Common myeloid progenitor, CD34-positive (primary cell): ENCODE measurements around the gene KCNG4.

Experiments
- CTCF ChIA-PET: fragments of 350-600 bp; sonication (Branson Sonifier 250); formaldehyde crosslinking; loops from one replicate; lab custom pipeline; 2021; ENCODE audit warnings: antibody characterized with exemption; lab: Charles Lee
- POLR2A ChIA-PET: fragments of 350-600 bp; sonication (Branson Sonifier 250); formaldehyde crosslinking; loops from one replicate; lab custom pipeline; 2021; ENCODE audit warnings: antibody characterized with exemption; lab: Charles Lee
- DNase-seq, 3 donors: peaks; one replicate each; pipeline versions ENCODE4 v3.0.0 to v3.0.0-alpha.2; 2013
- H3K27ac ChIP-seq, 2 experiments: 1 replicate in 1 of 2; 2 replicates in 1 of 2; pipeline ENCODE4 v1.7.0; 2013; ENCODE audit warnings: inconsistent platforms in 2 of 2, low read length in 2 of 2, mild to moderate bottlenecking in 2 of 2, low read depth in 1 of 2, moderate library complexity in 1 of 2; ENCODE audit not compliant: severe bottlenecking in 2 of 2, insufficient read depth in 1 of 2, poor library complexity in 1 of 2
- H3K27me3 ChIP-seq, 5 experiments: replicated peaks in 2 of 5; 1 replicate in 3 of 5; 2 replicates in 2 of 5; pipeline versions ENCODE4 v1.6.1 to v1.7.0; 2013; ENCODE audit warnings: low read length in 4 of 5, mild to moderate bottlenecking in 2 of 5, moderate library complexity in 2 of 5, inconsistent platforms in 1 of 5; ENCODE audit not compliant: insufficient read depth in 5 of 5, control insufficient read depth in 4 of 5
- H3K36me3 ChIP-seq, 4 experiments: 1 replicate in 2 of 4; 2 replicates in 2 of 4; pipeline versions ENCODE4 v1.6.1 to v1.7.0; 2013; ENCODE audit warnings: low read length in 3 of 4, control low read depth in 1 of 4, mild to moderate bottlenecking in 1 of 4; ENCODE audit not compliant: control insufficient read depth in 4 of 4, insufficient read depth in 4 of 4
- H3K4me1 ChIP-seq, 4 experiments: 1 replicate in 3 of 4; 2 replicates in 1 of 4; pipeline versions ENCODE4 v1.6.1 to v1.7.1; 2013; ENCODE audit warnings: low read length in 3 of 4, mild to moderate bottlenecking in 3 of 4, control low read depth in 1 of 4, inconsistent platforms in 1 of 4, moderate library complexity in 1 of 4; ENCODE audit not compliant: control insufficient read depth in 4 of 4, insufficient read depth in 4 of 4; ENCODE audit errors: control extremely low read depth in 1 of 4
- H3K4me3 ChIP-seq, 7 experiments: 1 replicate in 4 of 7; 2 replicates in 3 of 7; pipeline versions ENCODE4 v1.5.1 to v1.7.0; 2013; ENCODE audit warnings: mild to moderate bottlenecking in 7 of 7, low read length in 6 of 7, moderate library complexity in 6 of 7, inconsistent platforms in 2 of 7, low read depth in 2 of 7, control low read depth in 1 of 7; ENCODE audit not compliant: insufficient read depth in 4 of 7, control insufficient read depth in 1 of 7; ENCODE audit errors: extremely low read depth in 1 of 7
- H3K9me3 ChIP-seq, 5 experiments: 1 replicate in 4 of 5; 2 replicates in 1 of 5; pipeline versions ENCODE4 v1.6.1 to v1.7.1; 2013; ENCODE audit warnings: low read length in 4 of 5, mild to moderate bottlenecking in 2 of 5, inconsistent platforms in 1 of 5, low read depth in 1 of 5, moderate library complexity in 1 of 5; ENCODE audit not compliant: control insufficient read depth in 4 of 5, insufficient read depth in 2 of 5; ENCODE audit errors: control extremely low read depth in 1 of 5
- WGBS: methylation state at CpG from one replicate; pipeline ENCODE4 v1.1.5; 2013; ENCODE audit not compliant: insufficient coverage; 5-methylcytosine and 5-hydroxymethylcytosine counted together

KCNG4 gene

GRCh38 chr16:84229471-84229870 lies 10.3 kb downstream of the KCNG4 start:
- 98% methylated on average over 10 of the region's 11 CpGs for WGBS
- H3K36me3 ChIP-seq: no peaks in the 10 kb centered on the region
- no peaks in the 10 kb centered on the region for H3K9me3 ChIP-seq
- H3K4me3 ChIP-seq: no peak overlapping the region
- POLR2A ChIA-PET: no interaction called here
- DNase-seq: no peak
- no peak overlapping the region for H3K27ac ChIP-seq
- CTCF ChIA-PET: interaction anchor here (0.9 kb wide), 1 partner anchor 8 kb away, joined by 4 read pairs; no protein-coding TSS in a partner anchor
- peaks cover 0 to 9% (median 7%) of the 10 kb centered on the region in 4 experiments for H3K4me1 ChIP-seq
- peaks cover 0 to 20% (median 7%) of the 10 kb centered on the region in 5 experiments for H3K27me3 ChIP-seq

- ChIA-PET POLR2A (no interaction called here), CTCF (no interaction called here)
- WGBS: 4% methylated on average over 7 of the region's 18 CpGs
- H3K27ac ChIP-seq: no peak overlapping the region
- H3K36me3 ChIP-seq: no peaks in the 10 kb centered on the region
- H3K4me3 ChIP-seq: no peak overlapping the region
- H3K27me3 ChIP-seq: peaks cover 0 to 17% (median 7%) of the 10 kb centered on the region in 5 experiments
- peak; percentile 7 to 46 (median 29) for DNase-seq
- H3K4me1 ChIP-seq: peaks cover 0 to 9% (median 7%) of the 10 kb centered on the region in 4 experiments
- H3K9me3 ChIP-seq: no peaks in the 10 kb centered on the region
Observed at GRCh38 chr16:84228256-84228838, 11.5 kb downstream of the KCNG4 start.

- no peak for DNase-seq
- POLR2A ChIA-PET: interaction anchor here (0.7 kb wide), 1 partner anchor 1136 kb away, joined by 6 read pairs; no protein-coding TSS in a partner anchor
- H3K9me3 ChIP-seq: no peaks in the 10 kb centered on the region
- H3K4me3 ChIP-seq: no peak overlapping the region
- peaks cover 0 to 9% (median 7%) of the 10 kb centered on the region in 4 experiments for H3K4me1 ChIP-seq
- peaks cover 0 to 13% (median 7%) of the 10 kb centered on the region in 5 experiments for H3K27me3 ChIP-seq
- WGBS: 94% methylated on average over 5 of the region's 6 CpGs
- no peak overlapping the region for H3K27ac ChIP-seq
- H3K36me3 ChIP-seq: no peaks in the 10 kb centered on the region
- CTCF ChIA-PET: no interaction called here
Observed at GRCh38 chr16:84227548-84227947, 12.3 kb downstream of the KCNG4 start.

DNA sequence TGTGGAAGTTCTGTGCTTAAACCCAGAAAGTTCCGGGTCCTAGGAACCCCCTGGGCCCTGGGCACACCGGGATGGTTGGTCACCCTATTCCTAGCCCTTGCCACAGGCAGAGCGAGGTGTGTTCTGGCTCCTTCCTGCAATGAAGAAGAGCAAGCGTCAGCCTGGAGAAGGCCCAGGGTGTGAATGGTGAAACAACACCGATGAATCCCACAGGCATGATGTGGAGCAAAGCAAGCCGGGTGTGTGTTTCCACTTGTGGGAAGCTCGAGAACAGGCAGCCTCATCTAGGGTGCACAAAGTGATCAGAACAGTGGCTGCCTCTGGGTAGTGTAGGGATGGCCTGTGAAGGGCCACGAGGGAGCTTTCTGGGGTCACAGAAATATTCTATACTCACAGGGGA lies 13.8 kb downstream of the KCNG4 start:
- ChIA-PET CTCF (no interaction called here), POLR2A (no interaction called here)
- Histone ChIP-seq H3K27me3 (peaks cover 0 to 7% (median 7%) of the 10 kb centered on the region in 5 experiments), H3K9me3 (no peaks in the 10 kb centered on the region), H3K4me3 (no peak overlapping the region), H3K36me3 (no peaks in the 10 kb centered on the region), H3K27ac (no peak overlapping the region), H3K4me1 (peaks cover 0 to 9% (median 7%) of the 10 kb centered on the region in 4 experiments)
- 84% methylated on average over 8 of the region's 8 CpGs for WGBS
- DNase-seq: no peak

GRCh38 chr16:84225571-84225970 lies 14.2 kb downstream of the KCNG4 start:
- DNase-seq: no peak
- Histone ChIP-seq H3K27me3 (peaks cover 0 to 7% (median 3%) of the 10 kb centered on the region in 5 experiments), H3K4me1 (peaks cover 0 to 9% (median 7%) of the 10 kb centered on the region in 4 experiments), H3K27ac (no peak overlapping the region), H3K36me3 (no peaks in the 10 kb centered on the region), H3K9me3 (no peaks in the 10 kb centered on the region), H3K4me3 (no peak overlapping the region)
- ChIA-PET POLR2A (no interaction called here), CTCF (no interaction called here)
- WGBS: 90% methylated on average over 7 of the region's 7 CpGs

DNA sequence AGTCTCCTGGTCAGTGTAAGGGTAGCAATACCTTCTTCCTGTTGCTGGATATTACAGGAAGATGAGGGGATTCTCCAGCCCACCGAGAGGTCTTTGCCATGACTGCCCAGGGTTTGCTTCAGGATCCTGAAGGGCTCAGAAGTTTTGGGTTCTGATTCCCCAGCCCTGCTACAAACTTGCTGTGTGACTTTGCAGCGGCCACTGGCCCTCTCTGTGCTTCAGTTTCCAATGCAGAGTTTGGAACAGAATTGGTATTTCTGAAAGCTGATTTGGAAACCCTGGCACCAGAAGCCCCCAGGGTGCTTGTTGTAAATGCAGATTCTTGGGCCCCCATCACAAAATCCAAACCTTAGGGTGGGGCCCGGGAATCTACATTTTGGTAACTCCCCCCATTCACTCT lies 14.7 kb downstream of the KCNG4 start:
- H3K9me3 ChIP-seq: no peaks in the 10 kb centered on the region
- CTCF ChIA-PET: no interaction called here
- no peak for DNase-seq
- no peak overlapping the region for H3K4me3 ChIP-seq
- H3K27me3 ChIP-seq: peaks cover 0 to 7% (median 2%) of the 10 kb centered on the region in 5 experiments
- H3K4me1 ChIP-seq: peaks cover 0 to 9% (median 7%) of the 10 kb centered on the region in 4 experiments
- POLR2A ChIA-PET: no interaction called here
- no peak overlapping the region for H3K27ac ChIP-seq
- H3K36me3 ChIP-seq: no peaks in the 10 kb centered on the region
- WGBS: 100% methylated on average over 3 of the region's 3 CpGs

GRCh38 chr16:84224554-84224953 lies 15.3 kb downstream of the KCNG4 start:
- Histone ChIP-seq H3K9me3 (no peaks in the 10 kb centered on the region), H3K4me3 (no peak overlapping the region), H3K27me3 (peaks cover 0 to 7% (median 2%) of the 10 kb centered on the region in 5 experiments), H3K27ac (no peak overlapping the region), H3K4me1 (peaks cover 0 to 9% (median 7%) of the 10 kb centered on the region in 4 experiments), H3K36me3 (no peaks in the 10 kb centered on the region)
- no peak for DNase-seq
- ChIA-PET POLR2A (no interaction called here), CTCF (no interaction called here)
- 100% methylated on average over 1 of the region's 3 CpGs for WGBS
